ENCODE measurements around the gene GPR137B.
"Not testable (repeated sequence)": the region's sequence is repeated elsewhere in the genome, so short reads cannot be mapped to it uniquely, and the experiment has no call there.

The GPR137B gene

GRCh38 chr1:236186471-236186870 lies 44.1 kb downstream of the GPR137B start:
- not testable (repeated sequence) for DNase-seq (ENCODE audit: extremely low read depth in 1 of 2, low read depth in 1 of 2)

GRCh38 chr1:236188084-236188483 lies 45.7 kb downstream of the GPR137B start:
- not testable (repeated sequence) for DNase-seq (ENCODE audit: extremely low read depth in 1 of 2, low read depth in 1 of 2)

- no peak for DNase-seq (ENCODE audit: extremely low read depth in 1 of 2, low read depth in 1 of 2)
Measured at GRCh38 chr1:236193184-236193583, 50.8 kb downstream of the GPR137B start.

GRCh38 chr1:236200925-236201324 lies 58.6 kb downstream of the GPR137B start:
- no peak for DNase-seq (ENCODE audit: extremely low read depth in 1 of 2, low read depth in 1 of 2)

- DNase-seq (ENCODE audit: extremely low read depth in 1 of 2, low read depth in 1 of 2), result no peak
Measured at GRCh38 chr1:236201786-236202185, 59.4 kb downstream of the GPR137B start.

GRCh38 chr1:236204039-236204438 lies 61.7 kb downstream of the GPR137B start:
- no peak for DNase-seq (ENCODE audit: extremely low read depth in 1 of 2, low read depth in 1 of 2)

- DNase-seq (ENCODE audit: extremely low read depth in 1 of 2, low read depth in 1 of 2), result no peak
Measured at GRCh38 chr1:236204656-236205055, 62.3 kb downstream of the GPR137B start.

GRCh38 chr1:236206548-236206947 lies 64.2 kb downstream of the GPR137B start:
- no peak for DNase-seq (ENCODE audit: extremely low read depth in 1 of 2, low read depth in 1 of 2)

GRCh38 chr1:236207121-236207520 lies 64.8 kb downstream of the GPR137B start:
- DNase-seq (ENCODE audit: extremely low read depth in 1 of 2, low read depth in 1 of 2), result no peak

- DNase-seq (ENCODE audit: extremely low read depth in 1 of 2, low read depth in 1 of 2), result no peak
Measured at GRCh38 chr1:236207569-236207968, 65.2 kb downstream of the GPR137B start.

- no peak for DNase-seq (ENCODE audit: extremely low read depth in 1 of 2, low read depth in 1 of 2)
Measured at GRCh38 chr1:236209185-236209584, 66.8 kb downstream of the GPR137B start.

- DNase-seq (ENCODE audit: extremely low read depth in 1 of 2, low read depth in 1 of 2), result no peak
Measured at GRCh38 chr1:236209713-236210112, 67.4 kb downstream of the GPR137B start.

GRCh38 chr1:236211815-236212214 lies 69.5 kb downstream of the GPR137B start:
- no peak for DNase-seq (ENCODE audit: extremely low read depth in 1 of 2, low read depth in 1 of 2)

- no peak for DNase-seq (ENCODE audit: extremely low read depth in 1 of 2, low read depth in 1 of 2)
Measured at GRCh38 chr1:236213534-236213933, 71.2 kb downstream of the GPR137B start.

- no peak for DNase-seq (ENCODE audit: extremely low read depth in 1 of 2, low read depth in 1 of 2)
Measured at GRCh38 chr1:236214761-236215160, 72.4 kb downstream of the GPR137B start.

GRCh38 chr1:236220473-236220872 lies 78.1 kb downstream of the GPR137B start:
- no peak for DNase-seq (ENCODE audit: extremely low read depth in 1 of 2, low read depth in 1 of 2)

- DNase-seq (ENCODE audit: extremely low read depth in 1 of 2, low read depth in 1 of 2), result no peak
Measured at GRCh38 chr1:236222632-236223031, 80.3 kb downstream of the GPR137B start.

- DNase-seq (ENCODE audit: extremely low read depth in 1 of 2, low read depth in 1 of 2), result no peak
Measured at GRCh38 chr1:236228411-236228810, 86.1 kb downstream of the GPR137B start.

- no peak for DNase-seq (ENCODE audit: extremely low read depth in 1 of 2, low read depth in 1 of 2)
Measured at GRCh38 chr1:236235116-236235515, 92.8 kb downstream of the GPR137B start.

- no peak for DNase-seq (ENCODE audit: extremely low read depth in 1 of 2, low read depth in 1 of 2)
Measured at GRCh38 chr1:236239092-236239585, 96.8 kb downstream of the GPR137B start.

- no peak for DNase-seq (ENCODE audit: extremely low read depth in 1 of 2, low read depth in 1 of 2)
Measured at GRCh38 chr1:236240675-236241074, 98.3 kb downstream of the GPR137B start.

- no peak for DNase-seq (ENCODE audit: extremely low read depth in 1 of 2, low read depth in 1 of 2)
Measured at GRCh38 chr1:236242568-236242967, 100.2 kb downstream of the GPR137B start.

- DNase-seq (ENCODE audit: extremely low read depth in 1 of 2, low read depth in 1 of 2), result no peak
Measured at GRCh38 chr1:236247286-236247685, 104.9 kb downstream of the GPR137B start.
